ENCODE measurements around the gene ZNF283.
"Not testable (repeated sequence)": the region's sequence is repeated elsewhere in the genome, so short reads cannot be mapped to it uniquely, and the experiment has no call there.

ZNF283 gene

GRCh38 chr19:43842007-43842406 lies 14.9 kb downstream of the ZNF283 start:
- DNase-seq (ENCODE audit: insufficient read length, low spot score) (no peak), FAIRE-seq (no peak)

- DNase-seq (ENCODE audit: insufficient read length, low spot score) (no peak), FAIRE-seq (peak; percentile 23)
Observed at GRCh38 chr19:43847246-43847645, 20.1 kb downstream of the ZNF283 start.

- FAIRE-seq: no peak
- DNase-seq (ENCODE audit: insufficient read length, low spot score): no peak
Observed at GRCh38 chr19:43847884-43848283, 20.8 kb downstream of the ZNF283 start.

GRCh38 chr19:43848821-43849220 lies 21.7 kb downstream of the ZNF283 start:
- FAIRE-seq (no peak), DNase-seq (ENCODE audit: insufficient read length, low spot score) (no peak)

- FAIRE-seq: no peak
- no peak for DNase-seq (ENCODE audit: insufficient read length, low spot score)
Observed at GRCh38 chr19:43858174-43858573, 31.1 kb downstream of the ZNF283 start.

GRCh38 chr19:43866923-43867322 lies 39.8 kb downstream of the ZNF283 start:
- DNase-seq (ENCODE audit: insufficient read length, low spot score); FAIRE-seq: not testable (repeated sequence)

- DNase-seq (ENCODE audit: insufficient read length, low spot score) (no peak), FAIRE-seq (no peak)
Observed at GRCh38 chr19:43872547-43873336, 45.6 kb downstream of the ZNF283 start.

GRCh38 chr19:43880483-43880882 lies 53.4 kb downstream of the ZNF283 start:
- DNase-seq (ENCODE audit: insufficient read length, low spot score): no peak
- FAIRE-seq: no peak

GRCh38 chr19:43883864-43884263 lies 56.7 kb downstream of the ZNF283 start, which contains the start of gene ZNF404:
TSS of gene ZNF404 (minus strand) at chr19:43883964.
- no peak for FAIRE-seq
- no peak for DNase-seq (ENCODE audit: insufficient read length, low spot score)

GRCh38 chr19:43895727-43896308 lies 68.7 kb downstream of the ZNF283 start:
- FAIRE-seq (no peak), DNase-seq (ENCODE audit: insufficient read length, low spot score) (no peak)

Measured in GM19239 (cell line).